ENCODE results near the gene PTPRJ.

PTPRJ gene

DNA sequence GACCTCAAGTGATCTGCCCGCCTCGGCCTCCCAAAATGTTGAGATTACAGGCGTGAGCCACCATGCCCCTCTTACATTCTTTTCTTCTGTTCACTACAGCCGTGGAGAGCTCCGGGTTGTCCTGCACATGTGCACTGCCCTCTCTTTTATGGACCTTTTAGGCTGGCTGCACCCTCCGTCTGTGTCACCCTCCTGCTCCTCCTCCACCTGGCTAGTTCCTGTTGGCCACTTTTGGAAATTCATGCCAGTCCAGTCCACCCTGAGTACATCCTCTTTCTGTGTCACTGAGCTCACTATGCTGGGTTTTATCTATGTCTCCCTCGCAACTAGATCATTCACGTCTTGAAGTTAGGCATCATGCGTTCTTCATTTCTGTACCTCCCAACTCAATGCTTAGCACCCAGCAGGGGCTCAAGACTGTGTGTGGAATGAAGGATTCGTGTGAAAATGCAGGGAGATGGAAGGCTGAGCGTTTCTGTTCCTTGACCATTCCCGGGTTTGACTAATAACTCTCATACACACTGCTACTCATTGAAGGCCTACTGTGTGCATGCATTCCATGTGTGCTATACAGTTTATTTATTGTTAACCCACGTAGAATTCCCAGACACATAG is 60.6 kb downstream of the PTPRJ start:
- no peak overlapping the region for H3K4me3 ChIP-seq (ENCODE audit: low read depth, low read length)
- DNase-seq (ENCODE audit: low read depth) = no peak
- no peak for TF ChIP-seq CTCF (conservative IDR thresholded peaks at IDR 0.05; ENCODE audit: low read depth, low read length)

GRCh38 chr11:48041877-48042695 is 61.7 kb downstream of the PTPRJ start:
- H3K4me3 ChIP-seq (ENCODE audit: low read depth, low read length) = no peak overlapping the region
- DNase-seq (ENCODE audit: low read depth) = no peak
- no peak for TF ChIP-seq CTCF (conservative IDR thresholded peaks at IDR 0.05; ENCODE audit: low read depth, low read length)

DNA sequence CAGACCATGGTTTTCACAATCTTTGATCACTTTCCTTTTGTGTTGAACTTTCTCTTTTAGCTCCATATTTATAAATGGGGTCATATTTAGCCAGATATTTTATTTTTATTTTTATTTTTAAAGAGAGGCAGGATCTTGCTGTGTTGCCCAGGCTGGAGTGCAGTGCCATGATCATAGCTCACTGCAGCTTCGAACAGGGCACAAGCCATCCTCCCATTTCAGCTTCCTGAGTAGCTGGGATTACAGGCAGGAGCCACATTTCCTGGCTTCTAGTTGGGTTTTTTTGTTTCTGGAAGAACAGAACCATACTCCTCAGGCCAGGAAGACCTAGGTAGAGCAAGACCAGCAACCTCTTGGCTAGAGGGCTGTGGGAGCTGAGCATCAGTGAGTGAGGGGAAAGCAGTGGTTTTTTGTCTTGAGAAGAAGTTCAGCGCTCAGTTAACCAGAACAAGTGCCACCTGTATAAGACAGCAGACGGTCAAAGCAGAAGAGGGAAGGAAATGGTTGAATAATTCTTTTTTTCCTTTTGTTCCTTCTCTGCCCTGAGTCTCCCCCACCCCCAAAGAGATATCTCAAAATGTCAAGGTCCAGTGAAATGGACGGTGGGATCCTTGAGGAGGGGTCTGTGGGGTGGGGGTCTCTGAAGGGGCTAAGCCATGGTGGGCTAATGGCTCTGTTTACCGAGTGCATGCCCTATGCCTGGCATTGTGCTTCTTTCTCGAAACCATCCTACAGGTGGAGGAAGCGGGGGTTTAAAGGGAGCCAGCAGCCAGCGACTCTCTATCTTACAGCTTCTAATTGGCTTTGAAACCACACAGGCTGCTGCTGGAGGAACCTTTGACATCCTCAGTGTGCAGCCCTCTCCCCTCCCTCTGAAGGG is 63.0 kb downstream of the PTPRJ start:
- no peak for DNase-seq (ENCODE audit: low read depth)
- H3K4me3 ChIP-seq (ENCODE audit: low read depth, low read length) = no peak overlapping the region
- no peak for TF ChIP-seq CTCF (conservative IDR thresholded peaks at IDR 0.05; ENCODE audit: low read depth, low read length)

GRCh38 chr11:48043991-48044512 is 63.7 kb downstream of the PTPRJ start:
- no peak for TF ChIP-seq CTCF (conservative IDR thresholded peaks at IDR 0.05; ENCODE audit: low read depth, low read length)
- no peak for DNase-seq (ENCODE audit: low read depth)
- no peak overlapping the region for H3K4me3 ChIP-seq (ENCODE audit: low read depth, low read length)

- no peak overlapping the region for H3K4me3 ChIP-seq (ENCODE audit: low read depth, low read length)
- no peak for TF ChIP-seq CTCF (conservative IDR thresholded peaks at IDR 0.05; ENCODE audit: low read depth, low read length)
- DNase-seq (ENCODE audit: low read depth) = no peak
These were observed 64.2 kb downstream of the PTPRJ start for GRCh38 chr11:48044577-48044976.

- no peak for TF ChIP-seq CTCF (conservative IDR thresholded peaks at IDR 0.05; ENCODE audit: low read depth, low read length)
- no peak for DNase-seq (ENCODE audit: low read depth)
These were observed 65.2 kb downstream of the PTPRJ start for GRCh38 chr11:48045536-48045935.

More at GRCh38 chr11:48045536-48045935, 65.2 kb downstream of the PTPRJ start:
- H3K4me3 ChIP-seq (ENCODE audit: low read depth, low read length) = no peak overlapping the region
